GM12891 (cell line): ENCODE results near the gene RGS3.

ENCODE experiments used
- POLR2A ChIP-seq: IDR thresholded peaks from 2 replicates; pipeline ENCODE4 v1.6.1; 2011; ENCODE audit warnings: low read depth, low read length, control low read depth
- POLR2AphosphoS5 ChIP-seq: IDR thresholded peaks from 2 replicates; pipeline ENCODE4 v1.6.1; 2011; ENCODE audit warnings: low read depth, low read length, control low read depth
- POU2F2 ChIP-seq: IDR thresholded peaks from 2 replicates; pipeline ENCODE4 v1.6.1; 2011; ENCODE audit warnings: low read depth, mild to moderate bottlenecking, control low read depth, low read length, moderate library complexity
- SPI1 ChIP-seq: IDR thresholded peaks from 2 replicates; pipeline ENCODE4 v1.6.1; 2011; ENCODE audit warnings: low read depth, low read length, control low read depth
- TAF1 ChIP-seq: IDR thresholded peaks from 2 replicates; pipeline ENCODE4 v1.6.1; 2011; ENCODE audit warnings: low read depth, low read length, control low read depth

DNA sequence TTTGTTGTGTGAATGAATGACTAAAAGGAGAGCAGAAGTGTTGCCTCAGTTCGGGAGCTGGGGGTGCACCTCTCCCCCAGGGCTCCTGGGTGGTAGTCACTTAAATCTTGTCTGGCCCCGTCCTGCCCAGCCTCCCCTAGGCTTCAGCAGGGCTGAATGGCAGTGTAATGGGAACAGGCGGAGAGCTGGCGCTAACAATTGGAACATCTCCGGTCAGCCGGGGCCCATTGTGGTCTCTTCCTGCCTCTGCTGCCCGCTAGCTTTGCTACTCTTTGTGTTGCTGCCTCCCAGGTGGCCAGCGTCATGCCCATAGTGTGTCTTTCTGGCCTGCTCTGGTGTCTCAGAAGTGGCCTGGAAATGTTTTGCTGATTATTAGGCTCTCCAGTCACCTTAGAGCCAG lies 62.3 kb downstream of the RGS3 start:
- TF ChIP-seq TAF1 (no peak), POLR2A (no peak), POLR2AphosphoS5 (no peak), POU2F2 (no peak), SPI1 (no peak)
